Stimulated activated memory B cell treated with anti-CD40 and anti-IgM and Interleukin-4, amounts not matched to agents 10 μg/mL and 1 μg/mL and 100 μg/mL, for 72 hours (primary cell): ENCODE measurements around the gene ATP8B1.

ENCODE experiments used
- ATAC-seq: fragments of 150-1000 bp; cut with Tn5 transposase; 2 replicates; pipeline ENCODE4 v1.10.0; 2021
- H3K27ac Mint-ChIP-seq: one replicate; pipeline ENCODE4 v1.8.0; 2022; ENCODE audit warnings: mild to moderate bottlenecking, mixed read lengths
- H3K27me3 Mint-ChIP-seq: one replicate; pipeline ENCODE4 v1.8.0; 2022; ENCODE audit warnings: mixed read lengths
- H3K36me3 Mint-ChIP-seq: one replicate; pipeline ENCODE4 v1.8.0; 2022; ENCODE audit warnings: mixed read lengths
- H3K4me1 Mint-ChIP-seq: one replicate; pipeline ENCODE4 v1.8.0; 2022; ENCODE audit warnings: mixed read lengths
- H3K4me3 Mint-ChIP-seq: one replicate; pipeline ENCODE4 v1.8.0; 2022; ENCODE audit warnings: mild to moderate bottlenecking, moderate library complexity, mixed read lengths
- H3K9me3 Mint-ChIP-seq: one replicate; pipeline ENCODE4 v1.8.0; 2022; ENCODE audit warnings: mixed read lengths

Gene ATP8B1

GRCh38 chr18:57771193-57771592 is 31.9 kb downstream of the ATP8B1 start:
- H3K9me3 Mint-ChIP-seq, result no peaks in the 10 kb centered on the region
- H3K27ac Mint-ChIP-seq, result no peak overlapping the region
- no peak overlapping the region for H3K4me3 Mint-ChIP-seq
- ATAC-seq, result no peak
- no peaks in the 10 kb centered on the region for H3K27me3 Mint-ChIP-seq
- peaks cover 10% of the 10 kb centered on the region for H3K4me1 Mint-ChIP-seq
- no peaks in the 10 kb centered on the region for H3K36me3 Mint-ChIP-seq

- Mint-ChIP-seq H3K27ac (no peak overlapping the region), H3K4me3 (no peak overlapping the region), H3K27me3 (no peaks in the 10 kb centered on the region), H3K36me3 (peaks cover 6% of the 10 kb centered on the region), H3K9me3 (no peaks in the 10 kb centered on the region), H3K4me1 (peaks cover 7% of the 10 kb centered on the region)
- ATAC-seq, result no peak
These were observed 34.4 kb downstream of the ATP8B1 start for GRCh38 chr18:57768537-57769326.

- no peak overlapping the region for H3K27ac Mint-ChIP-seq
- no peak for ATAC-seq
- H3K27me3 Mint-ChIP-seq, result no peaks in the 10 kb centered on the region
- H3K9me3 Mint-ChIP-seq, result no peaks in the 10 kb centered on the region
- H3K36me3 Mint-ChIP-seq, result peaks cover 6% of the 10 kb centered on the region
- no peak overlapping the region for H3K4me3 Mint-ChIP-seq
- H3K4me1 Mint-ChIP-seq, result peaks cover 7% of the 10 kb centered on the region
These were observed 35.7 kb downstream of the ATP8B1 start for GRCh38 chr18:57767259-57768050.

DNA sequence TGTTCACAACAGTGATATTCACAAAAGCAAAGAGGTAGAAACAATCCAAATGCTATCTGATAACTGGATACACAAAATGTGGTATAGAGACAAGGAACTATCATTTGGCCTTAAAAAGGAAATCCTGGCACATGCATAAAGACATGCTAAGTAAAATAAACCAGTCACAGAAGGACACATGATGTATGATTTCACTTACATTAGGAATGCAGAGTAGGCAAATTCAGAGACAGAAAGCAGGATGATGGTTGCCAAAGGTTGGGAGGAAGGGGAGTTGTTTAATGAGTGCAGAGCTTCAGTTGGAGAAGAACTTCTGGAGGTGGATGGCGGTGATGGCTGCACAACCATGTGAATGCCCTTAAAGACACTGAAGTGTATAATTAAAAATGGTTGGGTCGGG is 38.1 kb downstream of the ATP8B1 start:
- H3K4me3 Mint-ChIP-seq, result no peak overlapping the region
- H3K27me3 Mint-ChIP-seq, result no peaks in the 10 kb centered on the region
- ATAC-seq, result no peak

GRCh38 chr18:57764087-57764486 is 39.0 kb downstream of the ATP8B1 start:
- H3K4me3 Mint-ChIP-seq, result no peak overlapping the region
- peaks cover 12% of the 10 kb centered on the region for H3K36me3 Mint-ChIP-seq
- H3K27ac Mint-ChIP-seq, result no peak overlapping the region
- ATAC-seq, result no peak
- no peaks in the 10 kb centered on the region for H3K27me3 Mint-ChIP-seq
- no peaks in the 10 kb centered on the region for H3K9me3 Mint-ChIP-seq
- peaks cover 12% of the 10 kb centered on the region for H3K4me1 Mint-ChIP-seq

More for the DNA sequence above, 38.1 kb downstream of the ATP8B1 start:
- peaks cover 10% of the 10 kb centered on the region for H3K4me1 Mint-ChIP-seq
- H3K27ac Mint-ChIP-seq, result no peak overlapping the region
- H3K36me3 Mint-ChIP-seq, result peaks cover 9% of the 10 kb centered on the region
- no peaks in the 10 kb centered on the region for H3K9me3 Mint-ChIP-seq

DNA sequence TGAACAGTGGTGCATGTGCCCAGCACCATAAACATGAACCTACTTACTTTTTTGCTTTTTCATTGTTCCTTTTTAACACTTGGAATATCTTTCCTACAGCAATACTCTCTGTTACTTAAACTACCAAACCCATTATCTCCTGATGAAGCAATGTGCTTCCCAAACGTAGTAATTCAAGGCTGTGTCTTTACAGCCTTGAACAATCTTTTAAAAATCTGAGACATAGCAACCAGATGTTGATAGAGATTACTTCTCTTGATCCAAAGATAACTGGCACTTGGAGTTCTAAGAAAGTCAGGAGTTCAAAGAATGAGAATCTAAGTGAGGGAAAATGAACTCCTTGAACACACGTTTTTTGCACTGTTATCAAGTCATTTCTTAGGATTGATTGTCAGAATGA is 40.4 kb downstream of the ATP8B1 start:
- ATAC-seq, result no peak
- no peak overlapping the region for H3K27ac Mint-ChIP-seq
- H3K4me1 Mint-ChIP-seq, result peaks cover 12% of the 10 kb centered on the region
- H3K27me3 Mint-ChIP-seq, result no peaks in the 10 kb centered on the region
- peaks cover 12% of the 10 kb centered on the region for H3K36me3 Mint-ChIP-seq
- no peaks in the 10 kb centered on the region for H3K9me3 Mint-ChIP-seq
- H3K4me3 Mint-ChIP-seq, result no peak overlapping the region

- no peak for ATAC-seq
- H3K27ac Mint-ChIP-seq, result no peak overlapping the region
- no peaks in the 10 kb centered on the region for H3K27me3 Mint-ChIP-seq
- H3K9me3 Mint-ChIP-seq, result peaks cover 2% of the 10 kb centered on the region
- peaks cover 21% of the 10 kb centered on the region for H3K36me3 Mint-ChIP-seq
- H3K4me1 Mint-ChIP-seq, result peaks cover 22% of the 10 kb centered on the region
- no peak overlapping the region for H3K4me3 Mint-ChIP-seq
These were observed 43.5 kb downstream of the ATP8B1 start for GRCh38 chr18:57759650-57760049.

DNA sequence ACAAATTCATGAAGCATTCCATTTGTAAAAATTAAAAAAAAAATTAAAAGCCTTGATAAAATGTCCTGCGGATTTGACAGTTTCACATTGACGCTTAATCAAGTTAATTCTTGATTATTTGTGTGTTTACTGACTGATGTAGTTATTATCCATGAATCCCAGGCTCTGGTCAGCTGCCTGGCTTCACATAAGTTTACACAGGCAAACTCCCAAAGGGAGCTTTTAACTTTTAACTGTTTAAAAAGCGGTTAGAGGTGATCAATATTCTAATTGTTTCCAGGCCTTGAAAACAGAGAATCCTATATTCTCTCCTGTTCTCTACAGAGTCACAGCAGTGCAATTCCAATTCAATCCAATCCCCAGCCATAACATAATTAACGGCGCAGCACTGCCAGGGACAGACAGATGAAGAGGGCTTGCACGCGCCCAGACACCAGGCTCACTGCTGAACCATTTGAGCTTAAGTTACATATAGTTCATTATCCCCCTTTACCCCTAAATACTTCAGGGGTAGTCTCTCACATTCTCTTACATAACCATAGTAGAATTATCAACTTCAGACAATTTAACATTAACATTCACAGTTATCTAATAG is 47.5 kb downstream of the ATP8B1 start:
- H3K4me3 Mint-ChIP-seq, result no peak overlapping the region
- H3K27ac Mint-ChIP-seq, result no peak overlapping the region
- H3K4me1 Mint-ChIP-seq, result peaks cover 31% of the 10 kb centered on the region
- no peak for ATAC-seq
- H3K27me3 Mint-ChIP-seq, result no peaks in the 10 kb centered on the region
- H3K9me3 Mint-ChIP-seq, result peaks cover 2% of the 10 kb centered on the region
- H3K36me3 Mint-ChIP-seq, result peaks cover 15% of the 10 kb centered on the region

DNA sequence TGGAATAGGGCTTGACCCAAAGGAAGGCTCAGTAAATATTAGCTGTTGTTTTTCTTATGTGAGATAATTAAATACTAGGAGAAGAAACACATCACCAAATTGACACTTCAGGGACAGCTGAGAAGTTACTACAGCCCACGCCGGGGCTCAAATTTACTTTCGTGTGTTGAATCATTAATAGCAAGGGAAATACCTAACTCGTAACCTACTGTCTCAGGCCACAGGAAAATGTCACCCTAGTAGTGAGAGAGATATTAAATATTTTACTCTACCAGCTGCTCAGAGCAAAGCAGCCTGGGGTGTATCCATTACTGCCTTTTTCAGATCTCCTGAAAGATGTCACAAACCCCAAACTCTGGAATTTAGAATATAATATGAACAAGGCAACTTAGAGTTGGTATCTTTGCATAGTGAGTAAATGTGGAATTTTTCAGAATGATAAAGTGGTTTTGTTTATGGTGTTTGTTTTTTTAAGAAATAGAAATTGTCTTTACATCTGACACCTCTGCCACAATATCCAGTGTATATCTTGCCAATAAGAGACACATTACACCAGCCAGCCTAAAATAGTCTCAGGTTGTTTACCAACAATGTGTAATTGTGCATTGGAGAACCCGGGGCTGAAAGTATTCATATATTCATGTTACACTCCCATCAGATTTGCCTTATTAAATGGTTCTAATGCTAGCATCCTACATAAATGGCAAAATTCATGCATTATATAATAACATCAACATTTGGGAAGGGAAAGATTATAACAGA is 48.4 kb downstream of the ATP8B1 start:
- peaks cover 9% of the 10 kb centered on the region for H3K36me3 Mint-ChIP-seq
- no peaks in the 10 kb centered on the region for H3K27me3 Mint-ChIP-seq
- H3K4me1 Mint-ChIP-seq, result peaks cover 30% of the 10 kb centered on the region
- peak; percentile 74 for ATAC-seq
- H3K4me3 Mint-ChIP-seq, result no peak overlapping the region
- peaks cover 2% of the 10 kb centered on the region for H3K9me3 Mint-ChIP-seq
- H3K27ac Mint-ChIP-seq, result no peak overlapping the region

- Mint-ChIP-seq H3K4me1 (peaks cover 47% of the 10 kb centered on the region), H3K4me3 (no peak overlapping the region), H3K27ac (no peak overlapping the region), H3K27me3 (no peaks in the 10 kb centered on the region), H3K9me3 (peaks cover 2% of the 10 kb centered on the region), H3K36me3 (peaks cover 8% of the 10 kb centered on the region)
- no peak for ATAC-seq
These were observed 50.1 kb downstream of the ATP8B1 start for GRCh38 chr18:57753063-57753462.

GRCh38 chr18:57749604-57749970 is 53.5 kb downstream of the ATP8B1 start:
- peak overlapping the region; percentile 64 for H3K27ac Mint-ChIP-seq
- peaks cover 44% of the 10 kb centered on the region for H3K4me1 Mint-ChIP-seq
- no peak for ATAC-seq
- no peak overlapping the region for H3K4me3 Mint-ChIP-seq
- H3K27me3 Mint-ChIP-seq, result no peaks in the 10 kb centered on the region
- H3K9me3 Mint-ChIP-seq, result no peaks in the 10 kb centered on the region
- H3K36me3 Mint-ChIP-seq, result no peaks in the 10 kb centered on the region

- Mint-ChIP-seq H3K27ac (peak overlapping the region; percentile 64), H3K4me1 (peaks cover 40% of the 10 kb centered on the region), H3K36me3 (no peaks in the 10 kb centered on the region), H3K4me3 (no peak overlapping the region), H3K9me3 (no peaks in the 10 kb centered on the region), H3K27me3 (no peaks in the 10 kb centered on the region)
- ATAC-seq, result peak; percentile 87
These were observed 54.1 kb downstream of the ATP8B1 start for GRCh38 chr18:57748770-57749603.

DNA sequence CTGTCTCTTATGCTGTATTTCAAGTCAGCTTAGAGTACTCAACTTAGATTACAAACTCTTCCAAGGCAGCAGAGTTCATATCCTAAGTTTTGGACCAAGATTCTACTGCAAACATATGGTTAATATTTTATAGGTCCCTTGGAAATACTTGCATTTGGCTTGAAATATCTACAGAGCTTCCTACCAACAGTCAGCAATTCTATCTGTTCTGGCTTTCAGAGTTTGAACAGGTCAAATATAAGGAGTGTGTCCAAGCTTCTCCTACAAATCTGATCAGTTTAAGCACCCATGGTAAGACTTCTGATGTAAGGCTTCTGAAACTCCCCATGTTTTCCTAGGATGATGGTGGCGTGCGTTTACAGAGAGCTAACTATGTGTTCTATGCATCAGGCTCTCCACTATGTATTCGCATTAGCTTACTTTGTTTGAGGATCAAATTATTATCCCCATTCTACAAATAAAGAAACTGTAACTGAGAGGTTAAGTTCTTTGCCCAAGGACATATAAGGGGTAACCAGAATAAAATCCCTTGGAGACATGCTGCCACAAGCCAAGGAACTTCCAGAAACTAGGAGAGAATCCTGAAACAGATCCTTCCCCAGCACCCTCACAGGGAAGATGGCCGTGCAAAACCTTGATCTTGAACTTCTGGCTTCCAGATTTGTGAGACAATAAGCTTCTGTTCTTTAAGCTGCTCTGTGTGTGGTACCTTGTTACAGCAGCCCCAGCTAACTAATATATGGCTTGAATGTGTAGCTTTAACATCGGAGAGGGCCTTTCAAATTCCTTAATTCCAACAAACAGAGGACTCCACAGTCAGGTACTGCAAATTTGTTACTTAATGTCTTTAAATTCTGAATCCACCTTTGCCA is 55.1 kb downstream of the ATP8B1 start:
- peak overlapping the region; percentile 64 for H3K27ac Mint-ChIP-seq
- H3K27me3 Mint-ChIP-seq, result no peaks in the 10 kb centered on the region
- no peak for ATAC-seq
- no peaks in the 10 kb centered on the region for H3K9me3 Mint-ChIP-seq
- peaks cover 44% of the 10 kb centered on the region for H3K4me1 Mint-ChIP-seq
- no peaks in the 10 kb centered on the region for H3K36me3 Mint-ChIP-seq
- no peak overlapping the region for H3K4me3 Mint-ChIP-seq
